Upper lobe of right lung (tissue), 1 donor: ENCODE data around the gene COL11A1. TPM values are rescaled to one million over a fixed set of nuclear protein-coding genes. Genes with fewer than 3 reads are reported as not detected.
"Not testable (repeated sequence)": the region's sequence is repeated elsewhere in the genome, so short reads cannot be mapped to it uniquely, and the experiment has no call there.

Experiments
- ATAC-seq: fragments of 200-7000 bp; cut with Tn5 transposase; one replicate; pipeline ENCODE4 v1.9.1; 2020; ENCODE audit warnings: mild to moderate bottlenecking, moderate library complexity
- DNase-seq: peaks from one replicate; pipeline ENCODE4 v3.0.0-alpha.2; 2020
- H3K27ac ChIP-seq: fragments of 200-600 bp; one replicate; pipeline ENCODE4 v1.8.0; 2022
- H3K27me3 ChIP-seq: fragments of 200-600 bp; one replicate; pipeline ENCODE4 v1.8.0; 2022; ENCODE audit warnings: mild to moderate bottlenecking
- H3K36me3 ChIP-seq: fragments of 200-600 bp; one replicate; pipeline ENCODE4 v1.8.0; 2022
- H3K4me1 ChIP-seq: fragments of 200-600 bp; one replicate; pipeline ENCODE4 v1.8.0; 2022
- H3K4me3 ChIP-seq: fragments of 200-600 bp; one replicate; pipeline ENCODE4 v1.8.0; 2022; ENCODE audit warnings: mild to moderate bottlenecking
- H3K9me3 ChIP-seq: fragments of 200-600 bp; one replicate; pipeline ENCODE4 v1.8.0; 2022
- intact Hi-C: fragments of 100-400 bp; cut with DNase I; formaldehyde crosslinking; loops from one replicate; pipeline ENCODE4 v1.11.0; 2022
- total RNA-seq: library from RNA; stranded (reverse); fragmentation: NEBNext Ultra II Directional; extraction: Animal tissue kit (Norgen Biotek cat#: 25700); gene quantifications from one replicate; pipeline ENCODE4 v1.2.1, GENCODE V29; 2021
- TF ChIP-seq, protein P1 (sequence below): fragments of 200-600 bp; IDR thresholded peaks from one replicate; pipeline ENCODE4 v1.8.0; 2022; ENCODE audit warnings: antibody characterized with exemption
- donor health status: DM: no; HTN: yes; CAD: no; lungs with severe emphysema.

The COL11A1 gene
- total RNA-seq, 1 donor from 2014 or later, result 1.7 TPM

DNA sequence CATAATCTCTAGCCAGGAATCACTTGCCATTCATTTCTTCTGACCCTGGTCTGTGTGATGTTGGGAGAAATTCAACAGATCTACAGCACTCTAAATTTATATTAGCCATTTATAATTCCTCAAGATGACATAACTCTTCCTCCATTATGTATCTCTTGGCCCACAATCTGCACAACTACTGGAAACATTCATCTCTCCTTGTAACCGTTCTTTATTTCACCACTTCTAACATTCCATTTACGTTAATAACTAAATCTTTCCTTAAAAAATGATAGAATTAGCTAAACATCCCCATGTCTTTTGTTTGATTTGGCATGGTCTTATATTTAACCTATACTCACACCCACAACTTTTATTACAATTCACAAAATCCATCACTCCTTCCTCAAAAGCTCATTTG is 166.0 kb downstream of the COL11A1 start:
- Histone ChIP-seq H3K27me3 (no peaks in the 10 kb centered on the region), H3K9me3 (no peaks in the 10 kb centered on the region), H3K4me1 (no peaks in the 10 kb centered on the region), H3K4me3 (no peak overlapping the region), H3K27ac (no peak overlapping the region), H3K36me3 (no peaks in the 10 kb centered on the region)
- DNase-seq (no peak), ATAC-seq (no peak)
- TF ChIP-seq, protein P1, sequence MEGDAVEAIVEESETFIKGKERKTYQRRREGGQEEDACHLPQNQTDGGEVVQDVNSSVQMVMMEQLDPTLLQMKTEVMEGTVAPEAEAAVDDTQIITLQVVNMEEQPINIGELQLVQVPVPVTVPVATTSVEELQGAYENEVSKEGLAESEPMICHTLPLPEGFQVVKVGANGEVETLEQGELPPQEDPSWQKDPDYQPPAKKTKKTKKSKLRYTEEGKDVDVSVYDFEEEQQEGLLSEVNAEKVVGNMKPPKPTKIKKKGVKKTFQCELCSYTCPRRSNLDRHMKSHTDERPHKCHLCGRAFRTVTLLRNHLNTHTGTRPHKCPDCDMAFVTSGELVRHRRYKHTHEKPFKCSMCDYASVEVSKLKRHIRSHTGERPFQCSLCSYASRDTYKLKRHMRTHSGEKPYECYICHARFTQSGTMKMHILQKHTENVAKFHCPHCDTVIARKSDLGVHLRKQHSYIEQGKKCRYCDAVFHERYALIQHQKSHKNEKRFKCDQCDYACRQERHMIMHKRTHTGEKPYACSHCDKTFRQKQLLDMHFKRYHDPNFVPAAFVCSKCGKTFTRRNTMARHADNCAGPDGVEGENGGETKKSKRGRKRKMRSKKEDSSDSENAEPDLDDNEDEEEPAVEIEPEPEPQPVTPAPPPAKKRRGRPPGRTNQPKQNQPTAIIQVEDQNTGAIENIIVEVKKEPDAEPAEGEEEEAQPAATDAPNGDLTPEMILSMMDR, result no peak
- intact Hi-C loops, result no loop called here

DNA sequence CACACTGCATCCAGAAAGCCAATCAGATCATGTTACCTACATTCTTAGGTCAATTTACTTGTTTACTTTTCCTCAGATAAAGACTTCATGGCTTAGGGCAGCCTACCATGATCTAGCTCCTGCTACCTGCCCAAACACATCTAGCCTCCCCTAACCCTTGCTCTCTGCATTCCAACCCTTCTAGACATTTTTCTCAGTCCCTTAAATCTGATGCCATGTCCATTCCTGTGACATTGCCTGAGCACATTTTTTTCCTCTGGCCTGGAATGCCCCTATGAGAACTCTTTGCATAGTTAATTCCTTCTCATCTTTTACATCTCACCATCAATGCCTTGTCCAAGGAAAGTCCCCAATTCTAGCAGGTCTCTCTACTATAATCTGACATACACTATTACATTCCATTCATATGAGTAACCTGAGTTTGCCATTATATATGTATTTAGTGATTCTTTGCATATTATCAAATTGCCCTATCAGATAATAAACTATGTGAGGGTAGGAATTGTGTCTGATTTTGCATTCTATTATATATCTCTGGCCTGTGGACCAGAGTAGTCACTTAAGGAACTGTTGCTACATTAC is 166.9 kb downstream of the COL11A1 start:
- intact Hi-C loops, result no loop called here
- H3K4me1 ChIP-seq, result no peaks in the 10 kb centered on the region
- H3K27ac ChIP-seq, result no peak overlapping the region
- no peaks in the 10 kb centered on the region for H3K27me3 ChIP-seq
- H3K36me3 ChIP-seq, result no peaks in the 10 kb centered on the region
- H3K9me3 ChIP-seq, result no peaks in the 10 kb centered on the region
- DNase-seq (no peak), ATAC-seq (no peak)
- no peak overlapping the region for H3K4me3 ChIP-seq
- TF ChIP-seq, protein P1, result no peak

DNA sequence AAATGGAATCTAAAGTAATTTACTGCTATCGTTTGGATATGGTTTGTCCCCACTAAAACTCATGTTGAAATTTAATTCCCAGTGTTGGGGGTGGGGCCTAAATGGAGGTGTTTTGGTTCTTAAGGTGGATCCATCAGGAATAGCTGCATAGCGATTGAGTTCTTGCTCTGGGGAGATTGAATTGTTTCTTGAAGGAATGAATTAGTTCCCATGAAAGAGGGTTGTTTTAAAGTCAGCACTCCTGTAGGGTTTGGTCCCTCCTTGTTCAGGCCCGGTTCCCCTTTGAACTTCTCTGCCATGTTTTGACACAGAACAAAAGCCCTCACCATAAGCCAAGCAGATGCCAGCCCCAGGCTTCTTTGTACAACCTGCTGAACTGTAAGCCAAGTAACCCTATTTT is 170.9 kb downstream of the COL11A1 start:
- Histone ChIP-seq H3K36me3 (no peaks in the 10 kb centered on the region), H3K27me3 (no peaks in the 10 kb centered on the region), H3K4me3 (no peak overlapping the region), H3K27ac (no peak overlapping the region), H3K4me1 (no peaks in the 10 kb centered on the region), H3K9me3 (no peaks in the 10 kb centered on the region)
- DNase-seq (no peak), ATAC-seq (no peak)
- intact Hi-C loops, result no loop called here
- TF ChIP-seq, protein P1, result no peak

DNA sequence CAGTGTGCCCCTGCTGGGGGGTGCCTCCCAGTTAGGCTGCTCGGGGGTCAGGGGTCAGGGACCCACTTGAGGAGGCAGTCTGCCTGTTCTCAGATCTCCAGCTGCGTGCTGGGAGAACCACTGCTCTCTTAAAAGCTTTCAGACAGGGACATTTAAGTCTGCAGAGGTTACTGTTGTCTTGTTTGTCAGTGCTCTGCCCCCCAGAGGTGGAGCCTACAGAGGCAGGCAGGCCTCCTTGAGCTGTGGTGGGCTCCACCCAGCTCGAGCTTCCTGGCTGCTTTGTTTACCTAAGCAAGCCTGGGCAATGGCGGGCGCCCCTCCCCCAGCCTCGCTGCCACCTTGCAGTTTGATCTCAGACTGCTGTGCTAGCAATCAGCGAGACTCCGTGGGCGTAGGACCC is 175.0 kb downstream of the COL11A1 start:
- ATAC-seq, H3K4me3 ChIP-seq, H3K27ac ChIP-seq, intact Hi-C loops, H3K27me3 ChIP-seq, DNase-seq, H3K36me3 ChIP-seq, H3K9me3 ChIP-seq, H3K4me1 ChIP-seq: not testable (repeated sequence)

DNA sequence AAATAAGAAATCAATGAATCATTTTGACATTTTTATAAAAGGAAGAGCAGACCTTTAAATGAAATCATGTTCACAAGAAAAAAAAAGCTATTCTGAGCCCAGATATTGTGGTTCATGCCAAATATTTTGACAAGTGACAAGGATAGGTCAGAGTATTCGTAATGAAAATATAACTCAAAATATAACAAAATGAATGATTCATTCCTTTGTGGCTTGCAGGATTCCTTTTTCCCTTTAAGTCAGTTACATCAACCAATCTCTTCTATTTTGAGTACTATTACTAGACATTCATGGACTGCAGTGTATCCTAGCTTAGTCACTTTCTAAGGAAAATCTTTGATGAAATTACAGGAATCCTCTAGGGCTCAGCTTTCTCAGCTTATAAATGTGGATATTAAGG is 188.7 kb downstream of the COL11A1 start:
- no peak overlapping the region for H3K27ac ChIP-seq
- no peaks in the 10 kb centered on the region for H3K9me3 ChIP-seq
- TF ChIP-seq, protein P1, result no peak
- H3K4me1 ChIP-seq, result no peaks in the 10 kb centered on the region
- DNase-seq, result no peak
- no peak overlapping the region for H3K4me3 ChIP-seq
- no peaks in the 10 kb centered on the region for H3K27me3 ChIP-seq
- ATAC-seq, result no peak
- no peaks in the 10 kb centered on the region for H3K36me3 ChIP-seq
- intact Hi-C loops, result no loop called here

DNA sequence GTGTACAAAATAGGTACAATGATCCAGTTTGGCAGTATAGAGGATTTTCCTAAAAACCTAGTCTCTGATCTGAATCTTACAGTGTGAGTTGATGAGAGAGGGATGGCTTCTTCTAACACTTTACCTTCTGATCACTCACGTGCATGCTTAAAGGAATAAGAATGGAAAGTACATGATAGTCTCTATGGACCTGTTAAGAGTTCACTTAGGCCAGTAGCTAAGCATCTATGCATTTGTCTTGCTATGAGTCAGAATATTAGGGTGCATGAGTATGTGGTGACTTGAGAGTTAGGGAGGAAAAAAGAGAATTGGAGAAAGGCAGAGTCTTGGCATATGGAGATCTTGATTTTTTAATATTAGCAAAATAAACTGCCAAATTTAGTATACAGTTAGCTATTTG is 206.3 kb downstream of the COL11A1 start:
- Histone ChIP-seq H3K27ac (no peak overlapping the region), H3K36me3 (no peaks in the 10 kb centered on the region), H3K4me3 (no peak overlapping the region), H3K27me3 (no peaks in the 10 kb centered on the region), H3K9me3 (no peaks in the 10 kb centered on the region), H3K4me1 (no peaks in the 10 kb centered on the region)
- intact Hi-C loops, result no loop called here
- ATAC-seq, result no peak
- DNase-seq, result no peak
- TF ChIP-seq, protein P1, result no peak
